IPS-15b (cell line): ENCODE measurements around the gene COL27A1.

Experiments used
- H3K27me3 ChIP-seq: one replicate; pipeline ENCODE4 v1.6.1; 2013; ENCODE audit warnings: low read length; ENCODE audit not compliant: control insufficient read depth, insufficient read depth
- H3K36me3 ChIP-seq: one replicate; pipeline ENCODE4 v1.6.1; 2013; ENCODE audit warnings: low read length; ENCODE audit not compliant: control insufficient read depth, insufficient read depth
- H3K4me1 ChIP-seq: one replicate; pipeline ENCODE4 v1.6.1; 2013; ENCODE audit warnings: mild to moderate bottlenecking, low read length; ENCODE audit not compliant: control insufficient read depth, insufficient read depth
- H3K4me3 ChIP-seq: one replicate; pipeline ENCODE4 v1.5.1; 2013; ENCODE audit warnings: low read depth, low read length
- H3K9ac ChIP-seq: one replicate; pipeline ENCODE4 v1.6.1; 2013; ENCODE audit warnings: low read depth, mild to moderate bottlenecking, low read length
- H3K9me3 ChIP-seq: one replicate; pipeline ENCODE4 v1.6.1; 2013; ENCODE audit warnings: mild to moderate bottlenecking, low read length; ENCODE audit not compliant: control insufficient read depth, insufficient read depth

COL27A1 gene

GRCh38 chr9:114167591-114168091 is 12.3 kb downstream of the COL27A1 start:
- Histone ChIP-seq H3K9ac (no peak overlapping the region), H3K4me3 (no peak overlapping the region), H3K4me1 (peaks cover 3% of the 10 kb centered on the region), H3K27me3 (no peaks in the 10 kb centered on the region), H3K36me3 (peaks cover 17% of the 10 kb centered on the region), H3K9me3 (no peaks in the 10 kb centered on the region)

GRCh38 chr9:114168281-114169028 is 13.1 kb downstream of the COL27A1 start:
- peaks cover 17% of the 10 kb centered on the region for H3K36me3 ChIP-seq
- no peaks in the 10 kb centered on the region for H3K9me3 ChIP-seq
- H3K4me1 ChIP-seq = no peaks in the 10 kb centered on the region

GRCh38 chr9:114169029-114169951 is 14.0 kb downstream of the COL27A1 start:
- H3K27me3 ChIP-seq = no peaks in the 10 kb centered on the region
- H3K4me1 ChIP-seq = no peaks in the 10 kb centered on the region
- no peak overlapping the region for H3K4me3 ChIP-seq
- no peaks in the 10 kb centered on the region for H3K9me3 ChIP-seq
- no peak overlapping the region for H3K9ac ChIP-seq
- peaks cover 17% of the 10 kb centered on the region for H3K36me3 ChIP-seq

More at GRCh38 chr9:114168281-114169028, 13.1 kb downstream of the COL27A1 start:
- Histone ChIP-seq H3K27me3 (no peaks in the 10 kb centered on the region), H3K4me3 (no peak overlapping the region), H3K9ac (no peak overlapping the region)

GRCh38 chr9:114169952-114170770 is 14.8 kb downstream of the COL27A1 start:
- H3K4me3 ChIP-seq = no peak overlapping the region
- H3K4me1 ChIP-seq = no peaks in the 10 kb centered on the region
- H3K36me3 ChIP-seq = peaks cover 17% of the 10 kb centered on the region
- H3K9me3 ChIP-seq = no peaks in the 10 kb centered on the region
- H3K27me3 ChIP-seq = no peaks in the 10 kb centered on the region
- H3K9ac ChIP-seq = no peak overlapping the region

GRCh38 chr9:114170771-114171461 is 15.6 kb downstream of the COL27A1 start:
- H3K9ac ChIP-seq = no peak overlapping the region

GRCh38 chr9:114171500-114171899 is 16.2 kb downstream of the COL27A1 start:
- Histone ChIP-seq H3K36me3 (peaks cover 17% of the 10 kb centered on the region), H3K9ac (no peak overlapping the region), H3K9me3 (no peaks in the 10 kb centered on the region), H3K27me3 (no peaks in the 10 kb centered on the region), H3K4me3 (no peak overlapping the region), H3K4me1 (no peaks in the 10 kb centered on the region)

More at GRCh38 chr9:114170771-114171461, 15.6 kb downstream of the COL27A1 start:
- Histone ChIP-seq H3K36me3 (peaks cover 17% of the 10 kb centered on the region), H3K4me3 (no peak overlapping the region), H3K9me3 (no peaks in the 10 kb centered on the region), H3K4me1 (no peaks in the 10 kb centered on the region), H3K27me3 (no peaks in the 10 kb centered on the region)

- H3K36me3 ChIP-seq = peaks cover 13% of the 10 kb centered on the region
- no peaks in the 10 kb centered on the region for H3K27me3 ChIP-seq
- H3K9me3 ChIP-seq = no peaks in the 10 kb centered on the region
- H3K4me1 ChIP-seq = no peaks in the 10 kb centered on the region
- no peak overlapping the region for H3K9ac ChIP-seq
- H3K4me3 ChIP-seq = no peak overlapping the region
Observed at GRCh38 chr9:114172981-114173833, 17.9 kb downstream of the COL27A1 start.

- peaks cover 5% of the 10 kb centered on the region for H3K36me3 ChIP-seq
- H3K9ac ChIP-seq = no peak overlapping the region
- H3K4me1 ChIP-seq = no peaks in the 10 kb centered on the region
- no peaks in the 10 kb centered on the region for H3K9me3 ChIP-seq
- H3K27me3 ChIP-seq = no peaks in the 10 kb centered on the region
- no peak overlapping the region for H3K4me3 ChIP-seq
Observed at GRCh38 chr9:114174557-114174875, 19.2 kb downstream of the COL27A1 start.

GRCh38 chr9:114174876-114175771 is 19.8 kb downstream of the COL27A1 start:
- Histone ChIP-seq H3K27me3 (no peaks in the 10 kb centered on the region), H3K4me3 (no peak overlapping the region), H3K4me1 (no peaks in the 10 kb centered on the region), H3K9me3 (no peaks in the 10 kb centered on the region), H3K36me3 (peaks cover 5% of the 10 kb centered on the region), H3K9ac (no peak overlapping the region)
